GM23338 (cell line): ENCODE data around the gene FOXJ2. TPM values are rescaled to one million over a fixed set of nuclear protein-coding genes. Genes with fewer than 3 reads are reported as not detected.

Source experiments
- ATAC-seq: fragments of 200-7000 bp; cut with Tn5 transposase; 3 replicates; pipeline ENCODE4 v1.9.1; 2020
- DNase-seq: peaks from one replicate; pipeline ENCODE4 v3.0.0-alpha.2; 2015; ENCODE audit warnings: low spot score
- H2AFZ ChIP-seq: fragments of 200-600 bp; sonication (generic); 2 replicates; pipeline ENCODE4 v1.8.0; 2016; ENCODE audit warnings: antibody characterized with exemption, mild to moderate bottlenecking, moderate library complexity
- H3F3A ChIP-seq: fragments of 200-600 bp; sonication (generic); replicated peaks from 2 replicates; pipeline ENCODE4 v1.8.0; 2017; ENCODE audit warnings: antibody characterized with exemption, mixed run types, low read depth
- H3K27ac ChIP-seq: fragments of 200-600 bp; sonication (generic); 2 replicates; pipeline ENCODE4 v1.6.1; 2016; ENCODE audit warnings: low read depth
- H3K27me3 ChIP-seq: fragments of 200-600 bp; sonication (generic); 2 replicates; pipeline ENCODE4 v1.8.0; 2016; ENCODE audit warnings: mild to moderate bottlenecking, mixed run types, moderate library complexity; ENCODE audit not compliant: insufficient read depth
- H3K36me3 ChIP-seq: fragments of 200-600 bp; sonication (generic); 2 replicates; pipeline ENCODE4 v1.8.0; 2016; ENCODE audit warnings: mild to moderate bottlenecking; ENCODE audit not compliant: insufficient read depth
- H3K4me1 ChIP-seq: fragments of 200-600 bp; sonication (generic); 2 replicates; pipeline ENCODE4 v1.8.0; 2016; ENCODE audit warnings: mild to moderate bottlenecking, moderate library complexity; ENCODE audit not compliant: insufficient read depth
- H3K4me2 ChIP-seq: fragments of 200-600 bp; sonication (generic); 2 replicates; pipeline ENCODE4 v1.7.1; 2017; ENCODE audit warnings: mixed run types
- H3K4me3 ChIP-seq: fragments of 200-600 bp; sonication (generic); 2 replicates; pipeline ENCODE4 v1.6.1; 2016; ENCODE audit warnings: mixed run types
- H3K79me2 ChIP-seq: fragments of 200-600 bp; sonication (generic); replicated peaks from 2 replicates; pipeline ENCODE4 v1.8.0; 2017; ENCODE audit warnings: mild to moderate bottlenecking; ENCODE audit not compliant: insufficient read depth
- H3K9me2 ChIP-seq: fragments of 200-600 bp; sonication (generic); 2 replicates; pipeline ENCODE4 v1.8.0; 2017; ENCODE audit not compliant: insufficient read depth
- H4K20me1 ChIP-seq: fragments of 200-600 bp; sonication (generic); replicated peaks from 2 replicates; pipeline ENCODE4 v1.8.0; 2017; ENCODE audit warnings: mild to moderate bottlenecking; ENCODE audit not compliant: insufficient read depth
- H3K27ac Mint-ChIP-seq: 2 replicates; pipeline ENCODE4 v1.8.0; 2020; ENCODE audit warnings: inconsistent platforms, mild to moderate bottlenecking, moderate library complexity, mixed read lengths
- H3K27me3 Mint-ChIP-seq: 3 replicates; pipeline ENCODE4 v1.8.0; 2022; ENCODE audit warnings: low read depth, mild to moderate bottlenecking, moderate library complexity, mixed read lengths, inconsistent platforms; ENCODE audit not compliant: insufficient read depth, poor library complexity
- H3K36me3 Mint-ChIP-seq: 3 replicates; pipeline ENCODE4 v1.8.0; 2021; ENCODE audit warnings: low read depth, mild to moderate bottlenecking, inconsistent platforms, moderate library complexity, mixed read lengths
- H3K4me1 Mint-ChIP-seq: 3 replicates; pipeline ENCODE4 v1.8.0; 2020; ENCODE audit warnings: mild to moderate bottlenecking, inconsistent platforms, mixed read lengths
- H3K4me3 Mint-ChIP-seq: 3 replicates; pipeline ENCODE4 v1.8.0; 2021; ENCODE audit warnings: moderate library complexity, mild to moderate bottlenecking, inconsistent platforms, mixed read lengths
- H3K9me3 Mint-ChIP-seq: 3 replicates; pipeline ENCODE4 v1.8.0; 2020; ENCODE audit warnings: moderate library complexity, mild to moderate bottlenecking, inconsistent platforms, mixed read lengths
- CREB1 ChIP-seq: fragments of 250-450 bp; sonication (Bioruptor Pico); IDR thresholded peaks from 2 replicates; pipeline ENCODE4 v1.5.0; 2020; ENCODE audit warnings: low read depth, mild to moderate bottlenecking, moderate library complexity
- EZH2 ChIP-seq: fragments of 200-600 bp; sonication (generic); IDR thresholded peaks from one replicate; pipeline ENCODE4 v1.8.0; 2017; ENCODE audit warnings: antibody characterized with exemption, mild to moderate bottlenecking, low read depth; ENCODE audit not compliant: unreplicated experiment
- EZH2phosphoT487 ChIP-seq: fragments of 200-600 bp; sonication (generic); IDR thresholded peaks from one replicate; pipeline ENCODE4 v1.8.1; 2018; ENCODE audit warnings: antibody characterized with exemption; ENCODE audit not compliant: unreplicated experiment
- JUNB ChIP-seq: IDR thresholded peaks from one replicate; pipeline ENCODE4 v1.6.1; 2016; ENCODE audit warnings: antibody characterized with exemption; ENCODE audit not compliant: unreplicated experiment
- NANOG ChIP-seq: IDR thresholded peaks from 2 replicates; pipeline ENCODE4 v1.6.1; 2016; ENCODE audit warnings: antibody characterized with exemption, borderline replicate concordance
- POLR2AphosphoS5 ChIP-seq: IDR thresholded peaks from 2 replicates; pipeline ENCODE4 v1.6.1; 2016; ENCODE audit warnings: antibody characterized with exemption, low read depth
- STAT1 ChIP-seq: IDR thresholded peaks from one replicate; pipeline ENCODE4 v1.6.1; 2016; ENCODE audit warnings: antibody characterized with exemption; ENCODE audit not compliant: unreplicated experiment
- ZNF331 ChIP-seq: fragments of 250-450 bp; sonication (Bioruptor Pico); IDR thresholded peaks from 2 replicates; pipeline ENCODE4 v1.5.0; 2020; ENCODE audit warnings: low read depth, mild to moderate bottlenecking, moderate library complexity
- polyA plus RNA-seq: library from polyadenylated mRNA; unstranded; fragments of >200 nt; fragmentation: Nextera tagmentation; extraction: Ambion mirVana; gene quantifications from 2 replicates; pipeline ENCODE4 v1.2.1, GENCODE V29; 2016
- total RNA-seq: library from RNA; depleted of rRNA; stranded (reverse); fragments of >200 nt; shearing (Covaris generic); gene quantifications from 2 replicates; pipeline ENCODE4 v1.2.3, GENCODE V29; 2014
- TF ChIP-seq, protein P1 (sequence below): fragments of 250-450 bp; sonication (Bioruptor Pico); IDR thresholded peaks from 2 replicates; pipeline ENCODE4 v1.5.0; 2020; ENCODE audit warnings: mild to moderate bottlenecking, moderate library complexity
- TF ChIP-seq, protein P2 (sequence below), 2 experiments: fragments of 200-600 bp in 1 of 2; sonication (generic) in 1 of 2; conservative IDR thresholded peaks; 2 replicates each; pipeline versions ENCODE4 v1.5.1 to v1.6.1; 2016 to 2017; ENCODE audit warnings: antibody characterized with exemption in 2 of 2, low read depth in 2 of 2, mild to moderate bottlenecking in 2 of 2, moderate library complexity in 1 of 2
- TF ChIP-seq, protein P3 (sequence below): IDR thresholded peaks from one replicate; pipeline ENCODE4 v1.6.1; 2018; ENCODE audit warnings: antibody characterized with exemption; ENCODE audit not compliant: unreplicated experiment
- TF ChIP-seq, protein P4 (sequence below): IDR thresholded peaks from 2 replicates; pipeline ENCODE4 v1.6.1; 2016; ENCODE audit warnings: antibody characterized with exemption

Gene FOXJ2
- total and polyA plus RNA-seq, 2 experiments from 2014 or later = 4.9 to 10.4 TPM

DNA sequence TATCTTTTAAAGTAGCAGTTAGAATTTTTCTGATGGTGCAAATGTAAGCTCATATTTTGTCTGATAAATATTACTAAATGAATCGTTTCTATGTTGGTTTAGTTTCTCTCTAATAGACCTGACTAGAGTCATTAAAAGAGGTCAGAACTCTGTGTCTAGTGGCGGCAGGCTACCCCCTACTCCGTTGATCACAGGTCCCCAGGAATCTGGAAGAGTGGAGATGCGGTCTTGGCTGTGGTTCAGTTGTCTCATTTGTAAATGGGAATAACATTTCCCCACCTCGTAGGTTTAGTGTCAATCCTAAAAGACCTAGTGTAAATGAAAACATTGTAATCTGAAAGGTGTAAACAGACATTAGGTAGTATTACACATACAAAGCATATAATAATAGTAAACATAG, 4.7 kb upstream of the FOXJ2 start:
- Histone ChIP-seq H3F3A (peaks cover 9% of the 10 kb centered on the region; the same call in 1 of the 2 replicates), H3K36me3 (no peaks in the 10 kb centered on the region), H3K27me3 (no peaks in the 10 kb centered on the region), H3K4me3 (peak overlapping the region; percentile 51), H3K27ac (0 out of 2 replicates have a peak overlapping the region, but pooled peaks have one; percentile 91), H2AFZ (no peak overlapping the region), H3K9me2 (no peaks in the 10 kb centered on the region), H4K20me1 (no peaks in the 10 kb centered on the region), H3K4me2 (peak overlapping the region; percentile 71), H3K79me2 (no peaks in the 10 kb centered on the region; the same call in 1 of the 2 replicates), H3K4me1 (peaks cover 11% of the 10 kb centered on the region; the same call in 1 of the 2 replicates)
- Mint-ChIP-seq H3K27ac (peak overlapping the region; percentile 100), H3K27me3 (no peaks in the 10 kb centered on the region), H3K9me3 (no peaks in the 10 kb centered on the region), H3K4me1 (peaks cover 9% of the 10 kb centered on the region), H3K36me3 (no peaks in the 10 kb centered on the region), H3K4me3 (peak overlapping the region; percentile 92)
- no peak for ATAC-seq
- TF ChIP-seq JUNB (no peak), NANOG (no peak), EZH2phosphoT487 (no peak), EZH2 (no peak), STAT1 (no peak), ZNF331 (CRISPR knock-in tag) (no peak), CREB1 (CRISPR knock-in tag) (no peak), POLR2AphosphoS5 (no peak)
- TF ChIP-seq, protein P1, sequence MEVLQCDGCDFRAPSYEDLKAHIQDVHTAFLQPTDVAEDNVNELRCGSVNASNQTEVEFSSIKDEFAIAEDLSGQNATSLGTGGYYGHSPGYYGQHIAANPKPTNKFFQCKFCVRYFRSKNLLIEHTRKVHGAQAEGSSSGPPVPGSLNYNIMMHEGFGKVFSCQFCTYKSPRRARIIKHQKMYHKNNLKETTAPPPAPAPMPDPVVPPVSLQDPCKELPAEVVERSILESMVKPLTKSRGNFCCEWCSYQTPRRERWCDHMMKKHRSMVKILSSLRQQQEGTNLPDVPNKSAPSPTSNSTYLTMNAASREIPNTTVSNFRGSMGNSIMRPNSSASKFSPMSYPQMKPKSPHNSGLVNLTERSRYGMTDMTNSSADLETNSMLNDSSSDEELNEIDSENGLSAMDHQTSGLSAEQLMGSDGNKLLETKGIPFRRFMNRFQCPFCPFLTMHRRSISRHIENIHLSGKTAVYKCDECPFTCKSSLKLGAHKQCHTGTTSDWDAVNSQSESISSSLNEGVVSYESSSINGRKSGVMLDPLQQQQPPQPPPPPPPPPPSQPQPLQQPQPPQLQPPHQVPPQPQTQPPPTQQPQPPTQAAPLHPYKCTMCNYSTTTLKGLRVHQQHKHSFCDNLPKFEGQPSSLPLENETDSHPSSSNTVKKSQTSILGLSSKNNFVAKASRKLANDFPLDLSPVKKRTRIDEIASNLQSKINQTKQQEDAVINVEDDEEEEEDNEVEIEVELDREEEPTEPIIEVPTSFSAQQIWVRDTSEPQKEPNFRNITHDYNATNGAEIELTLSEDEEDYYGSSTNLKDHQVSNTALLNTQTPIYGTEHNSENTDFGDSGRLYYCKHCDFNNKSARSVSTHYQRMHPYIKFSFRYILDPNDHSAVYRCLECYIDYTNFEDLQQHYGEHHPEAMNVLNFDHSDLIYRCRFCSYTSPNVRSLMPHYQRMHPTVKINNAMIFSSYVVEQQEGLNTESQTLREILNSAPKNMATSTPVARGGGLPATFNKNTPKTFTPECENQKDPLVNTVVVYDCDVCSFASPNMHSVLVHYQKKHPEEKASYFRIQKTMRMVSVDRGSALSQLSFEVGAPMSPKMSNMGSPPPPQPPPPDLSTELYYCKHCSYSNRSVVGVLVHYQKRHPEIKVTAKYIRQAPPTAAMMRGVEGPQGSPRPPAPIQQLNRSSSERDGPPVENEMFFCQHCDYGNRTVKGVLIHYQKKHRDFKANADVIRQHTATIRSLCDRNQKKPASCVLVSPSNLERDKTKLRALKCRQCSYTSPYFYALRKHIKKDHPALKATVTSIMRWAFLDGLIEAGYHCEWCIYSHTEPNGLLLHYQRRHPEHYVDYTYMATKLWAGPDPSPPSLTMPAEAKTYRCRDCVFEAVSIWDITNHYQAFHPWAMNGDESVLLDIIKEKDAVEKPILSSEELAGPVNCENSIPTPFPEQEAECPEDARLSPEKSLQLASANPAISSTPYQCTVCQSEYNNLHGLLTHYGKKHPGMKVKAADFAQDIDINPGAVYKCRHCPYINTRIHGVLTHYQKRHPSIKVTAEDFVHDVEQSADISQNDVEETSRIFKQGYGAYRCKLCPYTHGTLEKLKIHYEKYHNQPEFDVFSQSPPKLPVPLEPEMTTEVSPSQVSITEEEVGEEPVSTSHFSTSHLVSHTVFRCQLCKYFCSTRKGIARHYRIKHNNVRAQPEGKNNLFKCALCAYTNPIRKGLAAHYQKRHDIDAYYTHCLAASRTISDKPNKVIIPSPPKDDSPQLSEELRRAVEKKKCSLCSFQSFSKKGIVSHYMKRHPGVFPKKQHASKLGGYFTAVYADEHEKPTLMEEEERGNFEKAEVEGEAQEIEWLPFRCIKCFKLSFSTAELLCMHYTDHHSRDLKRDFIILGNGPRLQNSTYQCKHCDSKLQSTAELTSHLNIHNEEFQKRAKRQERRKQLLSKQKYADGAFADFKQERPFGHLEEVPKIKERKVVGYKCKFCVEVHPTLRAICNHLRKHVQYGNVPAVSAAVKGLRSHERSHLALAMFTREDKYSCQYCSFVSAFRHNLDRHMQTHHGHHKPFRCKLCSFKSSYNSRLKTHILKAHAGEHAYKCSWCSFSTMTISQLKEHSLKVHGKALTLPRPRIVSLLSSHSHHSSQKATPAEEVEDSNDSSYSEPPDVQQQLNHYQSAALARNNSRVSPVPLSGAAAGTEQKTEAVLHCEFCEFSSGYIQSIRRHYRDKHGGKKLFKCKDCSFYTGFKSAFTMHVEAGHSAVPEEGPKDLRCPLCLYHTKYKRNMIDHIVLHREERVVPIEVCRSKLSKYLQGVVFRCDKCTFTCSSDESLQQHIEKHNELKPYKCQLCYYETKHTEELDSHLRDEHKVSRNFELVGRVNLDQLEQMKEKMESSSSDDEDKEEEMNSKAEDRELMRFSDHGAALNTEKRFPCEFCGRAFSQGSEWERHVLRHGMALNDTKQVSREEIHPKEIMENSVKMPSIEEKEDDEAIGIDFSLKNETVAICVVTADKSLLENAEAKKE (CRISPR knock-in tag) = no peak
- TF ChIP-seq, protein P2, sequence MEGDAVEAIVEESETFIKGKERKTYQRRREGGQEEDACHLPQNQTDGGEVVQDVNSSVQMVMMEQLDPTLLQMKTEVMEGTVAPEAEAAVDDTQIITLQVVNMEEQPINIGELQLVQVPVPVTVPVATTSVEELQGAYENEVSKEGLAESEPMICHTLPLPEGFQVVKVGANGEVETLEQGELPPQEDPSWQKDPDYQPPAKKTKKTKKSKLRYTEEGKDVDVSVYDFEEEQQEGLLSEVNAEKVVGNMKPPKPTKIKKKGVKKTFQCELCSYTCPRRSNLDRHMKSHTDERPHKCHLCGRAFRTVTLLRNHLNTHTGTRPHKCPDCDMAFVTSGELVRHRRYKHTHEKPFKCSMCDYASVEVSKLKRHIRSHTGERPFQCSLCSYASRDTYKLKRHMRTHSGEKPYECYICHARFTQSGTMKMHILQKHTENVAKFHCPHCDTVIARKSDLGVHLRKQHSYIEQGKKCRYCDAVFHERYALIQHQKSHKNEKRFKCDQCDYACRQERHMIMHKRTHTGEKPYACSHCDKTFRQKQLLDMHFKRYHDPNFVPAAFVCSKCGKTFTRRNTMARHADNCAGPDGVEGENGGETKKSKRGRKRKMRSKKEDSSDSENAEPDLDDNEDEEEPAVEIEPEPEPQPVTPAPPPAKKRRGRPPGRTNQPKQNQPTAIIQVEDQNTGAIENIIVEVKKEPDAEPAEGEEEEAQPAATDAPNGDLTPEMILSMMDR (conservative IDR thresholded peaks at IDR 0.05; ENCODE audit: low read depth in 2 of 2) = no peak
- TF ChIP-seq, protein P3, sequence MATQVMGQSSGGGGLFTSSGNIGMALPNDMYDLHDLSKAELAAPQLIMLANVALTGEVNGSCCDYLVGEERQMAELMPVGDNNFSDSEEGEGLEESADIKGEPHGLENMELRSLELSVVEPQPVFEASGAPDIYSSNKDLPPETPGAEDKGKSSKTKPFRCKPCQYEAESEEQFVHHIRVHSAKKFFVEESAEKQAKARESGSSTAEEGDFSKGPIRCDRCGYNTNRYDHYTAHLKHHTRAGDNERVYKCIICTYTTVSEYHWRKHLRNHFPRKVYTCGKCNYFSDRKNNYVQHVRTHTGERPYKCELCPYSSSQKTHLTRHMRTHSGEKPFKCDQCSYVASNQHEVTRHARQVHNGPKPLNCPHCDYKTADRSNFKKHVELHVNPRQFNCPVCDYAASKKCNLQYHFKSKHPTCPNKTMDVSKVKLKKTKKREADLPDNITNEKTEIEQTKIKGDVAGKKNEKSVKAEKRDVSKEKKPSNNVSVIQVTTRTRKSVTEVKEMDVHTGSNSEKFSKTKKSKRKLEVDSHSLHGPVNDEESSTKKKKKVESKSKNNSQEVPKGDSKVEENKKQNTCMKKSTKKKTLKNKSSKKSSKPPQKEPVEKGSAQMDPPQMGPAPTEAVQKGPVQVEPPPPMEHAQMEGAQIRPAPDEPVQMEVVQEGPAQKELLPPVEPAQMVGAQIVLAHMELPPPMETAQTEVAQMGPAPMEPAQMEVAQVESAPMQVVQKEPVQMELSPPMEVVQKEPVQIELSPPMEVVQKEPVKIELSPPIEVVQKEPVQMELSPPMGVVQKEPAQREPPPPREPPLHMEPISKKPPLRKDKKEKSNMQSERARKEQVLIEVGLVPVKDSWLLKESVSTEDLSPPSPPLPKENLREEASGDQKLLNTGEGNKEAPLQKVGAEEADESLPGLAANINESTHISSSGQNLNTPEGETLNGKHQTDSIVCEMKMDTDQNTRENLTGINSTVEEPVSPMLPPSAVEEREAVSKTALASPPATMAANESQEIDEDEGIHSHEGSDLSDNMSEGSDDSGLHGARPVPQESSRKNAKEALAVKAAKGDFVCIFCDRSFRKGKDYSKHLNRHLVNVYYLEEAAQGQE = no peak
- TF ChIP-seq, protein P4, sequence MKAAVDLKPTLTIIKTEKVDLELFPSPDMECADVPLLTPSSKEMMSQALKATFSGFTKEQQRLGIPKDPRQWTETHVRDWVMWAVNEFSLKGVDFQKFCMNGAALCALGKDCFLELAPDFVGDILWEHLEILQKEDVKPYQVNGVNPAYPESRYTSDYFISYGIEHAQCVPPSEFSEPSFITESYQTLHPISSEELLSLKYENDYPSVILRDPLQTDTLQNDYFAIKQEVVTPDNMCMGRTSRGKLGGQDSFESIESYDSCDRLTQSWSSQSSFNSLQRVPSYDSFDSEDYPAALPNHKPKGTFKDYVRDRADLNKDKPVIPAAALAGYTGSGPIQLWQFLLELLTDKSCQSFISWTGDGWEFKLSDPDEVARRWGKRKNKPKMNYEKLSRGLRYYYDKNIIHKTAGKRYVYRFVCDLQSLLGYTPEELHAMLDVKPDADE = no peak
- no peak for DNase-seq
